GM18517 (cell line): ENCODE results near the gene TMA7.
A peak's percentile ranks its signal among the peaks of the same experiment; 100 is the strongest.
"Not testable (repeated sequence)": the region's sequence is repeated elsewhere in the genome, so short reads cannot be mapped to it uniquely, and the experiment has no call there.

ENCODE experiments used
- ATAC-seq: cut with Tn5 transposase; IDR thresholded peaks from one replicate; pipeline ENCODE4 v1.9.1; 2021; ENCODE audit warnings: mild to moderate bottlenecking, moderate library complexity; ENCODE audit not compliant: unreplicated experiment

The TMA7 gene

DNA sequence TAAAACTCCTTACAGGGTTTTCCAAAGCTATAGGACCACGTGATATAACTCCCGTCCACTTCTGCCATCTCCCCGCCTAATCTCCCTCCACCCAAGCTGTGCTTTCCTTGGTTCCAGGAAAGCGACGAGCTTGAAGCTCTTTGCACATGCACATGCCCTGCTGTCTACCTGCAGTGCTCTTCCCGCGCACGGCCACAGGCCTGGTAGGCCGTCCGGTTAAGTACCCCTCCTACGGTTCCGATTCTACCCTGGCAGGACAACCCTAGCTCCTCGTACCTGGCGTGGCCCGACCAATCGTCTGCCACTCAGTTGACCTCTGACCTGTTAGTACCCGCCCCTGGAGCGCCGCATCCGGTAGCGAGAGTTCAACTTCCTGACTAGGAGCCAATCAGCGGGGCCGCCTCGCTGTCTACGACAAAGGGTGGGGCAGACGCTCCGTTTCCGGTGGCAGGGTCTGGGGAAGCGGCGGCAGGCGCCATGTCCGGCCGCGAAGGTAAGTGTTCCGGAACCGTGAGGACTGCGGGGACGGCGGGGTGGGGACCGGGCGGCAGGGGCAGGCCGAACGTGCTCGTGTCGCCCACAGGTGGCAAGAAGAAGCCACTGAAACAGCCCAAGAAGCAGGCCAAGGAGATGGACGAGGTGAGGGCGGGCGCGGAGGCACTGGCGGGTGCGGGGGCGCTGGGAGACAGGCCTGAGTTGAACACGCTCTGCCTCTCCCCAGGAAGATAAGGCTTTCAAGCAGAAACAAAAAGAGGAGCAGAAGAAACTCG lies at the start of gene TMA7, which contains the start of gene CCDC51:
Gene TMA7 (plus strand): TSS at position 438 of the 770 bp plus-strand sequence. CDS start 40 bp downstream, at position 478.
Gene CCDC51 (minus strand): TSS at position 300 of the 770 bp plus-strand sequence. CDS start 4,991 bp downstream, outside the sequence.
- ATAC-seq = peak; percentile 92

DNA sequence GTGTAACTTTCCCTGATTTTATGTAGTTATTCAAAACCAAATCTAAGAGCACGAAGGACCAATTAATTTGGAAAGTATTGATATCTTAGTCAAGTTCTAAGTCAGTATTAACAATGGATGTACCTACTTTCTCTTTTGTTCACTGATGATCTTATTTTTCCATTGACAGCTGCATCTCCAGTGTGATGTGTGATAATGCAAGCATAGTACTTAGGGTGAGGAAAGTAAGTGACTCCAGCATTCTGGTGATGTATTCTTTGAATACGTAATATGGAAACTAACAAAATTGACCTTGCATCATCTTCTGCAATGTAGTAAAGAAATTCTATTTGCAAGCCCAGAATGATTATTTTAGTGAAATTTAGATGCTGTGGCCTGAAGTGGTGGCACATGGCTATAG lies 45.7 kb upstream of the TMA7 start:
- ATAC-seq = no peak

DNA sequence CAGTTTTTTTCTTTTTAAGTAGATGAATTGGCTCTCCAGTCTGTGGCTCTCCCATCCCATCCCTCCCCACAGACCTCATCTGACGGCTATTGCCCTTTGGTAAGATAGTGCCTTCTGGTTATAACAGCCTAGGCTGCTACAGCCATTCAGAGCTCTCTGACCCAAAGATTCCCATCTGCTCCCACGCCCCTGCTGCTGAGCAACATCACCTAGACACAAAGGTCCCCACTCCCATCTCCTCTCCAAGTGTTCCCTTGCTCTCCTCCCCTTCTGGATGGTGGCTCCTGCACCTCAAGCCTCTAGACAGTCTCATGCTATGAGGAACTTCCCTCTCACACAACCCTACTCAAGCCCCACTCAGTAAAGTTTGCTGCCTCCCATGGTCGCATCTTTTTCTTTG lies 44.3 kb upstream of the TMA7 start:
- no peak for ATAC-seq

DNA sequence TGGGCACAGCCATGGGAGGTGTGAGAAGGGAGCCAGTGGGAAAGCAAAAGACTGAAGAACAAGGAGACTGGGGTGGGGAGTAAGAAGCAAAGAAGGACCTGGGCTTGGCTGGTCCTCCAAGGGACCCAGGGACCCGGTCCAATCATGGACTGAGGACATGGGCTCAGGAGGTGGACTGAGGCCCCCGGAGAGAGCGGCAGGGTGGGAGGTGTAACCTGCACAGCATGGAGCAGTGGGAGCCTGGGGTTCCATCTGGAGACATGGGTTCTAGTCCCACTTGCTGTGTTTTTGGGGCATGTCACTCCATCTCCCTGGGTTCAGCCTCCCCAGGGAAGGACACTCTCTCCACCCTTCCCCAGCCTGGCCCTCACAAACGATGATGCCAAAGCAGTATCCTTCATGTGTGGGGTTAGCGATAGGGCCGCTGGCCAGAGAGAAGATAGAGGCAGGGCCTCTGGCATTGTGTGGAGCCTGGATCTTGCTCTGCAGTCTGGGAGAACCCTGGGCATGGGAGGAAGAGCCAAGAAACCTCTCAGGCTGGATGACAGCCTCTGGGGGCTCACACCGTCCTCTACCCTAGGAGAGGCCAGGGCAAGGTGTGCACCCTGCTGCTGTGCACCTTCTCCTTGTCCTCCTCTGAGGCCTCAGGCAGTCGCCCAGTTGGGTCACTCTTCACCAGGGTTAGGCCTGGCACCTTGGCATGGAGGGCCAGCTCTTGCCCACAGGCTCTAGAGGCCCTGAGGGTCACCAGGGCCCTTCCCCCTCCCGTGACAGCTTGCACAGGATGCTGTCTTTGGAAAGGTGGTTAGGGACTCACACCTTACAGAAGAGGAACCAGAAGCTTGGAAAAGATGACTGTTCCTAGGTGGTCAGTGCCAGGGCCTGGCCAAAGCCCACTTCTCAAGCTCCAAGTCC lies 42.0 kb upstream of the TMA7 start:
- ATAC-seq = no peak

- no peak for ATAC-seq
Observed at GRCh38 chr3:48398701-48399386, 41.2 kb upstream of the TMA7 start.

GRCh38 chr3:48399387-48400172 lies 40.5 kb upstream of the TMA7 start:
- no peak for ATAC-seq

DNA sequence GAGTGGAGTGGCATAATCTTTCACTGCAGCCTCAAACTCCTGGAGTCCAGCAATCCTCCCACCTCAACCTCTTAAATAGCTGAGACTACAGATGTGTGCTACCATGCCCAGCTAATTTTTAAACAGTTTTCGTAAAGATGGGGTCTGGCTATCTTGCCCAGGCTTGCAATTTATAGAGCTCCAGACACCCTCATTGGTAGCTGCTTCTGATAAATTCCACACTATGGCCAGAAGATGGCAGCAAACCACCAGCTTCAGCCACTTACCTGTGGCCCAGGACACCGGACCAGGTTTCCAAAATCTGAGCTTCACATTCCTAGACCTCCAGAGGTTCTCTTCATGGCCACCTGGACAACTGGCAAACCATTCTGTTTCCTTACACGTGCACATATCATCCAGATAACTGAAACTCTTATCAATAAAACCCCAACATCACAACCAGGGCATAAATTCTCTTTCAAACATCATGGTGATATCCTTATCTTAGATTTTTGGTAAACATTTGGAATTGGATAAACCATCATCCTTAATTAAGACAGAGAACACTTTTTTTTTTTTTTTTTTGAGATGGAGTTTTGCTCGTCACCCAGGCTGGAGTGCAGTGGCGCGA lies 39.1 kb upstream of the TMA7 start:
- no peak for ATAC-seq

DNA sequence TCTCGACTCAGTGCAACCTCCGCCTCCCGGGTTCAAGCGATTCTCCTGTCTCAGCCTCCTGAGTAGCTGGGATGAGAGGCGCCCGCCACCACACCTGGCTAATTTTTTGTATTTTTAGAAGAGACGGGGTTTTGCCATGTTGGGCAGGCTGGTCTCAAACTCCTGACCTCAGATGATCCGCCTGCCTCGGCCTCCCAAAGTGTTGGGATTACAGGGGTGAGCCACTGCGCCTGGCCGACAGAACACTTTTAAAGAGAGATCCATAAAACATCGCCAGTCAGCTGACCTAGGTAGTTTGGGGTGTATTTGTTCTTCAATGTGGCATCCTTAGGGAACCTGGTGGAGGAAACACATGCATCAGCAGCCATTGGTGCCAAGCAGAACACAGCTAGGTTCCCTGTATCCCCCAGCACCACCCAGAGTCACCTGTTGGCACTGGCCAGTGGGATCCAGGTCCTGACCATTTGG lies 38.6 kb upstream of the TMA7 start:
- ATAC-seq = not testable (repeated sequence)

GRCh38 chr3:48402281-48402732 lies 37.8 kb upstream of the TMA7 start:
- no peak for ATAC-seq

- no peak for ATAC-seq
Observed at GRCh38 chr3:48402907-48403306, 37.1 kb upstream of the TMA7 start.

DNA sequence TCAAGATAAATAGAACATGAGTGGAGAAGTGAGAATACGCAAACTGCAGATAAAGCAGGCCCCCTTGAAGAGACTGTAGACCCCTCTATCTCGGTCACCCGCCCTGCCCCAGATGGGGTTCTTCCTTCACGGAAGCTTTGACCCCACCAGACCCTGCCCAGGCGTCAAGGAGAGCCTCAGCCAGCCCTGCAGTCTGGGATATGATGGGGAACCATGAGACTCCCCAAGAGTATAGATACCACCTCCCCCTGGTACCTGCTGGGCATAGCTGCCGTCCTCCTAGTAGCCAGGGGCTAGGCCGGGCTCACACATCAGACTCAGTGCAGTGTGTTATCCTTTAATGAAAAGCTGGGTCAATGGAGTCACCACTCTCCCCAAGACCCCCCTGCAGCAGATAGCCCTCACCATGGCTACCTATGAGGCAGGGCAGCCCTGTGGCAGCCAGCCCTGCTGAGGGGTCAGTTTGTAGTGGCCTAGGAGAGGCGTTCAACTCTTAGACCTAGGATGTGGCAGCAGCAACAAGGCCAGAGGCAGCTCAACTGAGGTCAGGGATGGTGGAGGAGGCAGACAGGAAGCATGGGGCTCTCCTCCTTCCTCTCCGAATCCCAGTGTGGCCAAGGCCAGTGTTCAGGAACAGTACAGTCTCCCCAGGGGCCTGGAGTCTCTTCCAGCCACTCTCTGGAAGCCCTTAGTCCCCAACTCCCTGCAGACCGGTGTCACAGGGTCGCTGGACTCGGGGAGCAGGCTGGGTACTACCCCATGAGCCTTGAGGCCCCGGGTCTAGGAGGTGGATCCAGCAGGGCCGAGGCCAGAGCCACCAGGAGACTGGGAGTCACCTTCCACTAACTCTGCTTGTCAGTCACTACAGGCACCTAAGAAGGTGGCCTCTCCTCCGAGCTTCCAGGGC lies 36.3 kb upstream of the TMA7 start:
- no peak for ATAC-seq

GRCh38 chr3:48404440-48405342 lies 35.4 kb upstream of the TMA7 start:
- ATAC-seq = no peak

DNA sequence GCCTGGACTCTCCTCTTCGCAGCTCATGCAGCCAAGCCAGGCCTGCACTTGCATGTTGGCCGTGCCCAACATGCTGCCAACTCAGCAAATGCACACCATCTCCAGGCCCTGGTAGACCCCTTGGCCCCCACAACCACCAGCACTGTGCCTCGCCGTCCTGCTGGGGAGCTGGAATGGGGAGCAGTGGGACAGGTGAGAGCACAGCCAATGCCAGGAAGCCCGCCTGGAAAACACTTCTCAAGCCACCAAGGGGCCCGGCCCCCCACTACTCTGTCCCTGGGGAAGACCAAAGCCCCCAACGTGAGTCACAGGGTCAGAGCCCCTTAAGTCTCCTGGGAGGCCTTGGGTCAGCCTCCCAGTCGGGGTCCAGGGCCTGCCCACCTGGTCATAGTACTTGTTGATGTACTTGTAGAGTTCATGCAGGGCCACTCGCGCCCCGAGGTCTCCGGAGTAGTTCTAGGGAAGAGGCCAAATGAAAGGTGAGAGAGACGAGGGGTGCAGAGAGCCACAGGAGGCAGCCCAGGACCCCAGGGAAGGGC lies 34.6 kb upstream of the TMA7 start:
- no peak for ATAC-seq

- no peak for ATAC-seq
Observed at GRCh38 chr3:48405971-48406370, 34.1 kb upstream of the TMA7 start.

GRCh38 chr3:48406443-48407431 lies 33.3 kb upstream of the TMA7 start:
- no peak for ATAC-seq

DNA sequence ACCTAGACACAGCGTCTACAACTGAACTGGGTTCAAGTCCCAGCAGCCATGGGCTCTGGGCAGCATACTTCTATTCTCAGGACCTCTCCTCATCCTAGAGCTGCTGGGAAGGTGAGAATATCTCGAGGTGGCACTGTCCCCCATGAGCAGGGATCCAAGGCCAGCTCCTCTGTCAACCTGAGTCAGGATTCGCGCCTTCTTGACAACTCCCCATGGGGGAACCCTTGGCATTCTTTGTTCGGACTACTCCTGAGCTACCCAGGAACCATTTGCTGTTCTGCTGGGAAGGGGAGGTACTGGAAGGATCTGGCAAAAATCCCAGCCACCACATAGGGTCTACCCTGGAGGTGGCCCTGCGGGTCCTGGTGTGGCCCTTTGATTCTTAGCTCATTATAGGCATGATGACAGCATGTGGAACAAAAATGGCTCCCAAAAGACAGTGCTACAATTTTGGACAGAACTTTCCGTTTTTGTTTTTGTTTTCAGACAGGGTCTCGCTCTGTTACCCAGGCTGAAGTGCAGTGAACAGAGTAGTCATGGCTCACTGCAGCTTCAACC lies 32.4 kb upstream of the TMA7 start:
- ATAC-seq = no peak
